ENCODE measurements around the gene EPHA4.

EPHA4 gene

DNA sequence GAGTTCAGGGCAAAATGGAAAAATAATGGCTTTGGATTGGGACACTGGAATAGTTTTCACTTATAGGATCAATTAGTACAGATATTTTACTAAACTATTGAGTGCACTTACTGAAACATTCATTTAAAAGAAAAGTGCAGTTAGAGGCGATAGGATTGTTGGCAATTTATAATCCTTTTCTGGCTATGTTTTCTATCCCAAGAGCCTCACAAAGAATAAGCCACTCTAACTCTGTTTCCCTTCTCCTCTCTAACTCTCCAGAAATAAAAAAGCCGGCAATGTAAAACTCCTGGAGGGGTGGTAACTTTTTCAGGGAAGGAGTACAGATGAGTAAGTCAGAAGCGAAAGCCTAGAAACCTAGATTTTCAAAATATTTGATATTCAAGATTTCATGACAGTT is 91.3 kb downstream of the EPHA4 start:
- Histone ChIP-seq H3K27me3 (ENCODE audit: low read depth) (no peaks in the 10 kb centered on the region), H3K9me3 (no peaks in the 10 kb centered on the region), H3K4me1 (peaks cover 5% of the 10 kb centered on the region), H3K36me3 (replicated peaks) (no peaks in the 10 kb centered on the region; the same call in none of the 2 replicates), H3K4me3 (no peak overlapping the region)
- in situ Hi-C loops (cut with MboI; ENCODE audit: low sequenced_read_pairs): no loop called here
- no peak for DNase-seq (ENCODE audit: low spot score in 2 of 2)

GRCh38 chr2:221480163-221480562 is 91.9 kb downstream of the EPHA4 start:
- Histone ChIP-seq H3K4me1 (no peaks in the 10 kb centered on the region), H3K4me3 (no peak overlapping the region), H3K36me3 (replicated peaks) (no peaks in the 10 kb centered on the region; the same call in none of the 2 replicates), H3K9me3 (no peaks in the 10 kb centered on the region), H3K27me3 (ENCODE audit: low read depth) (no peaks in the 10 kb centered on the region)
- in situ Hi-C loops (cut with MboI; ENCODE audit: low sequenced_read_pairs): no loop called here
- DNase-seq (ENCODE audit: low spot score in 2 of 2): no peak

- no peaks in the 10 kb centered on the region for H3K4me1 ChIP-seq
- in situ Hi-C loops (cut with MboI; ENCODE audit: low sequenced_read_pairs): no loop called here
- no peaks in the 10 kb centered on the region for H3K9me3 ChIP-seq
- H3K27me3 ChIP-seq (ENCODE audit: low read depth): no peaks in the 10 kb centered on the region
- no peak overlapping the region for H3K4me3 ChIP-seq
- no peaks in the 10 kb centered on the region; the same call in none of the 2 replicates for H3K36me3 ChIP-seq (replicated peaks)
- DNase-seq (ENCODE audit: low spot score in 2 of 2): no peak
These were observed 93.6 kb downstream of the EPHA4 start for GRCh38 chr2:221478485-221478863.

- no peak overlapping the region for H3K4me3 ChIP-seq
- no peaks in the 10 kb centered on the region; the same call in none of the 2 replicates for H3K36me3 ChIP-seq (replicated peaks)
- no peaks in the 10 kb centered on the region for H3K9me3 ChIP-seq
- DNase-seq (ENCODE audit: low spot score in 2 of 2): no peak
- H3K4me1 ChIP-seq: no peaks in the 10 kb centered on the region
- H3K27me3 ChIP-seq (ENCODE audit: low read depth): no peaks in the 10 kb centered on the region
- in situ Hi-C loops (cut with MboI; ENCODE audit: low sequenced_read_pairs): no loop called here
These were observed 94.2 kb downstream of the EPHA4 start for GRCh38 chr2:221477714-221478484.

DNA sequence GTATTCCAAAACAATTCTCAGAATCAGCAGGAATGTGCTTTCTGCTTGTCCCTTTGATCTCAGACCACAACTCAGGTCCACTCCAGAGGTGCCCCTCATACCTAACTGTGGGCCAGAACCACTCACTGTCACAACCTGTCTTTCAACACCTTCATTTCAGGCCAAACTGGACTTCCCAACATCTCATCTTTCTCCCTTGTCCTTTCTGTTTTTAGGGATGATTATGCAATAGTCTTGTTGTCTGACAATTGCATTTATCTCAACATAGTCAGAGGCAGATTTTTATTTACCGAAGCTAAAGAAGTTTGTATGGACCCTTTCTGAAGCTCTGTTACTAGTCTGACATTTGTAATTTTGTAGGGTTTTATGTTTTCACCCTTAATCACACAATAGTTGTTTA is 95.9 kb downstream of the EPHA4 start:
- DNase-seq (ENCODE audit: low spot score in 2 of 2): no peak
- in situ Hi-C loops (cut with MboI; ENCODE audit: low sequenced_read_pairs): no loop called here
- H3K9me3 ChIP-seq: no peaks in the 10 kb centered on the region
- no peak overlapping the region for H3K4me3 ChIP-seq
- no peaks in the 10 kb centered on the region for H3K4me1 ChIP-seq
- H3K36me3 ChIP-seq (replicated peaks): no peaks in the 10 kb centered on the region; the same call in 1 of the 2 replicates
- H3K27me3 ChIP-seq (ENCODE audit: low read depth): no peaks in the 10 kb centered on the region

GRCh38 chr2:221473451-221473850 is 98.7 kb downstream of the EPHA4 start:
- DNase-seq (ENCODE audit: low spot score in 2 of 2): no peak
- Histone ChIP-seq H3K27me3 (ENCODE audit: low read depth) (no peaks in the 10 kb centered on the region), H3K9me3 (no peaks in the 10 kb centered on the region), H3K4me3 (no peak overlapping the region), H3K4me1 (no peaks in the 10 kb centered on the region), H3K36me3 (replicated peaks) (no peaks in the 10 kb centered on the region)
- in situ Hi-C loops (cut with MboI; ENCODE audit: low sequenced_read_pairs): no loop called here

- Histone ChIP-seq H3K4me1 (no peaks in the 10 kb centered on the region), H3K4me3 (no peak overlapping the region), H3K9me3 (no peaks in the 10 kb centered on the region), H3K27me3 (ENCODE audit: low read depth) (no peaks in the 10 kb centered on the region), H3K36me3 (replicated peaks) (no peaks in the 10 kb centered on the region)
- in situ Hi-C loops (cut with MboI; ENCODE audit: low sequenced_read_pairs): no loop called here
- no peak for DNase-seq (ENCODE audit: low spot score in 2 of 2)
These were observed 103.8 kb downstream of the EPHA4 start for GRCh38 chr2:221468317-221468716.

DNA sequence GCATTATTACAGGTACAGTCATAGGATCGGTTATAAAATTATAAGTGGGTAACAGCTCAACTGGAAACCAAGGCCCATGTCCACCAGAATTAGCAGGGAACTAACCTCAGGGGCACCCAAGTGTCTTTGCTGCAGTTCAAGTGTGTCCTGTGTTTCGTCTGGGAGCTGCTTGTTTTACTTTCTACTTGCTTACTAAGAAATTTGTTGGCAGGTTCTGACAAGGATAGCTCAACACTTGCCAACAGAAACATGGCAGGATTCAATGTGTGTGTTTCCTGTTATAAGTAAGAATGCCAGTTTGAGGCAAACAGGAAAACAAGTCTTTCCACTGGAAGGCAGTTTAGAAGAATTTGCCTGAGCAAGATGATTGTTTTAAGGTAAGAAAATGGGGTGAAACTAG is 104.5 kb downstream of the EPHA4 start:
- no peak for DNase-seq (ENCODE audit: low spot score in 2 of 2)
- Histone ChIP-seq H3K36me3 (replicated peaks) (no peaks in the 10 kb centered on the region), H3K9me3 (no peaks in the 10 kb centered on the region), H3K27me3 (ENCODE audit: low read depth) (no peaks in the 10 kb centered on the region), H3K4me1 (no peaks in the 10 kb centered on the region), H3K4me3 (no peak overlapping the region)
- in situ Hi-C loops (cut with MboI; ENCODE audit: low sequenced_read_pairs): no loop called here

DNA sequence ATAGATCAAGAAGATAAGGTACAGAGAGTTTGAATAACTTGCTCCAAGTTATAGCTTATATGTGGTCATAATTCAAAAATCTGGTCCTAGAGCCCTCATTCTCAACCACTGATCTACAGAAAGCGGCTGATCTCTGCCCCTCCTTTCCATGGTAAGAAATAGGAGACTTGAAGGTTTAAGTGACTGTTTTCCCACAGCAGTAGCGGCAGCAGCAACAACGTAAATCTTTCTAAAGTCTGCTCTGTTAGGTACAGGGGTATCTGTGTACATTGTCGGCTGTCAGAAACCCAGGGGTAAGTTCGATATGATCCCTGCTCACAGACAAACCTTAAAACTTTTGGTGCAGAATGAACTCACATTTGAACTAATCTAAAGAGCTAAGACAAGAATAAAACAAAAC is 105.4 kb downstream of the EPHA4 start:
- in situ Hi-C loops (cut with MboI; ENCODE audit: low sequenced_read_pairs): no loop called here
- DNase-seq (ENCODE audit: low spot score in 2 of 2): no peak
- Histone ChIP-seq H3K36me3 (replicated peaks) (no peaks in the 10 kb centered on the region), H3K9me3 (no peaks in the 10 kb centered on the region), H3K27me3 (ENCODE audit: low read depth) (no peaks in the 10 kb centered on the region), H3K4me1 (no peaks in the 10 kb centered on the region), H3K4me3 (no peak overlapping the region)

DNA sequence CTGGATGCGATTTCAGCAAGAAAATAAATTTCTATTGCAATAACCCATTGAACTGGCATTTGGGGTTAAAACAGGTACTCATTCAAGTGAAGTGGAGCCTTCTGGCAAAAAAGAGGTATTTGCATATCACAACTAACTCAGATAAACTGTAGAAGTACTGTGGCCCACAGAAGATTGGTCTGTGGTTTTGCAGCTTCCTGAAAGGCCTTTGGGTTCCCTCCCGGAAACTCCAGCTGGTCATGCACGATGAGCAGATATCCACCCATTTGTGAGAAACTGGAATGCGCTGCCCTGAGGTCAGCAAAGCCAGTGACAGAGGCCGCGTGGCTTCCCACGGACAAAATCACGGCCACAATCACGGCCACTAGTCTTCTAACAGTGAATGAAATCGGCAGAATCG is 106.3 kb downstream of the EPHA4 start:
- Histone ChIP-seq H3K36me3 (replicated peaks) (no peaks in the 10 kb centered on the region), H3K27me3 (ENCODE audit: low read depth) (no peaks in the 10 kb centered on the region), H3K9me3 (no peaks in the 10 kb centered on the region), H3K4me1 (no peaks in the 10 kb centered on the region), H3K4me3 (no peak overlapping the region)
- DNase-seq (ENCODE audit: low spot score in 2 of 2): no peak
- in situ Hi-C loops (cut with MboI; ENCODE audit: low sequenced_read_pairs): no loop called here

DNA sequence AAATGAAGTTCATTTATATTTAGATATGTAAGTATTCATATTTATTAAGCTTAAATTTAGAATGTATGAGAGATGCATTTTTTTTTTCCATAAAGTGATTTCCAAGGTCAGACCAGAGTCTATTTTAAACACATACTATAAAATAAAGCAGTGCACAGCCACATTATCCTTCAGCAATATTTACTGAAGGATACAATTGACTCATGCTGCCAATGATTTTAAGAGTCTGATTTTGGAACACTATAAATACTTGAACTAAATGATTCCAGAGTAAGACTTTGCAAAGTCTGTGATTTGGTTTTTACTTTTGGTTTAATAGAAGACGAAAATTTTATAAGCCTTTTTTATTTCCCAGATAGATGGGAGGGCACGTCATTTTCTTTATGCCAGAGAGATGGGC is 107.1 kb downstream of the EPHA4 start:
- Histone ChIP-seq H3K36me3 (replicated peaks) (no peaks in the 10 kb centered on the region), H3K27me3 (ENCODE audit: low read depth) (no peaks in the 10 kb centered on the region), H3K9me3 (no peaks in the 10 kb centered on the region), H3K4me1 (no peaks in the 10 kb centered on the region), H3K4me3 (no peak overlapping the region)
- in situ Hi-C loops (cut with MboI; ENCODE audit: low sequenced_read_pairs): no loop called here
- DNase-seq (ENCODE audit: low spot score in 2 of 2): no peak

DNA sequence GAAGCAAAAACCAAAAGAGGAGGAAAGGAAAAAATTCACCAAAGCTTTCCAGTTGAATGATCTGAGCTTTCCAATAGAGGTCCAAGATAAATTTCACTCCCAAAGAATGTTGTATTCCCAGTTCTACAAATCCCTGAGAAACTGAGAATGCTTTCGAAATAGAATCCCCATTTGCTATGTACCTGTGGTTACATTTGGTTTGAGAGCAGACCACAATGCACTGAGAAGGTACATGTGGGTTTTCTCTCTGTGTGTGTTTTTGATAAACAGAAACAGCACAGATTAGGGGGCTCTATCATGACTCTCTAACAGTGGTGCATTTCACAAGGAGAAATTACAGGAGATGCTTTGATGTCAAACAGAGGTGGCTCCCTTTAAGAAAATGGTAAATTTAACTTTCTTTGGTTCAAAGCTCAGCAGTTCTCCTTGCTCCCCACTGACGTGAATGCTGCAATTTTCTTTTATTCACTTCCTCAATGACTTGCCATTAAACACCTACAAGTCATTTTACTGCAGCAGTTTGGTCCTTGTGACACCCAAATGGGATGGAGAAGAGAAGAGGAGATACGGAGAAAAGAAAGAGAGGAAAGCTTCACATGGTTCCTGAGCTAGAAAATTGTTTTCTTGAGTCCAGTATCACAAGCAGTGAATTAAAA is 108.7 kb downstream of the EPHA4 start:
- no peak for DNase-seq (ENCODE audit: low spot score in 2 of 2)
- Histone ChIP-seq H3K27me3 (ENCODE audit: low read depth) (no peaks in the 10 kb centered on the region), H3K4me3 (no peak overlapping the region), H3K9me3 (no peaks in the 10 kb centered on the region), H3K4me1 (no peaks in the 10 kb centered on the region), H3K36me3 (replicated peaks) (no peaks in the 10 kb centered on the region)
- in situ Hi-C loops (cut with MboI; ENCODE audit: low sequenced_read_pairs): no loop called here

GRCh38 chr2:221461901-221462300 is 110.2 kb downstream of the EPHA4 start:
- H3K4me3 ChIP-seq: no peak overlapping the region
- DNase-seq (ENCODE audit: low spot score in 2 of 2): no peak
- H3K4me1 ChIP-seq: peaks cover 6% of the 10 kb centered on the region
- H3K27me3 ChIP-seq (ENCODE audit: low read depth): no peaks in the 10 kb centered on the region
- in situ Hi-C loops (cut with MboI; ENCODE audit: low sequenced_read_pairs): no loop called here
- H3K36me3 ChIP-seq (replicated peaks): no peaks in the 10 kb centered on the region
- H3K9me3 ChIP-seq: no peaks in the 10 kb centered on the region

- Histone ChIP-seq H3K9me3 (no peaks in the 10 kb centered on the region), H3K4me3 (no peak overlapping the region), H3K4me1 (peaks cover 23% of the 10 kb centered on the region), H3K27me3 (ENCODE audit: low read depth) (no peaks in the 10 kb centered on the region), H3K36me3 (replicated peaks) (no peaks in the 10 kb centered on the region; the same call in 1 of the 2 replicates)
- no peak for DNase-seq (ENCODE audit: low spot score in 2 of 2)
- in situ Hi-C loops (cut with MboI; ENCODE audit: low sequenced_read_pairs): no loop called here
These were observed 112.0 kb downstream of the EPHA4 start for GRCh38 chr2:221460136-221460535.

Data from HAP-1 (cell line).